ENCODE measurements around the gene LDB3. TPM values are rescaled to one million over a fixed set of nuclear protein-coding genes. Genes with fewer than 3 reads are reported as not detected.

LDB3 gene
- total and polyA plus RNA-seq, 2 of the 4 experiments (the other 2 are of a cell fraction) = 0.36 to 2.6 TPM

- in situ Hi-C loops (cut with MboI; ENCODE audit: low sequenced_read_pairs) (no loop called here), dilution Hi-C loops (cut with HindIII; ENCODE audit: low sequenced_read_pairs, unreplicated experiment) (no loop called here), intact Hi-C loops (cut with micrococcal nuclease) (no loop called here)
- Histone ChIP-seq H2BK5ac (ENCODE audit: low read depth, low read length, poor library complexity, severe bottlenecking) (no peak overlapping the region), H3K27me3 (ENCODE audit: control insufficient read depth, insufficient read depth, low read length) (no peaks in the 10 kb centered on the region), H3K9me1 (ENCODE audit: insufficient read depth, low read length) (peaks cover 7% of the 10 kb centered on the region; the same call in 1 of the 2 replicates), H3K79me1 (ENCODE audit: low read depth in 1 of 2, low read length in 2 of 2) (no peaks in the 10 kb centered on the region), H4K8ac (ENCODE audit: low read depth in 2 of 2, low read length in 2 of 2) (no peak overlapping the region), H3K14ac (replicated peaks; ENCODE audit: low read depth, low read length) (no peak overlapping the region), H2BK20ac (ENCODE audit: low read depth, low read length) (no peak overlapping the region), H4K20me1 (ENCODE audit: insufficient read depth, low read length) (no peaks in the 10 kb centered on the region), H2AK9ac (replicated peaks; ENCODE audit: low read depth, low read length, poor library complexity) (no peak overlapping the region), H3K4me3 (ENCODE audit: insufficient read depth, low read depth, low read length) (no peak overlapping the region), H3K4me1 (ENCODE audit: control insufficient read depth, insufficient read depth, low read length) (no peaks in the 10 kb centered on the region; the same call in 1 of the 2 replicates), H3K9me3 (ENCODE audit: control insufficient read depth, insufficient read depth, low read length) (no peaks in the 10 kb centered on the region), H3K9ac (ENCODE audit: low read depth, low read length) (no peak overlapping the region), H2AK5ac (ENCODE audit: low read depth, low read length) (no peak overlapping the region), H3K18ac (ENCODE audit: low read depth, low read length) (no peak overlapping the region), H4K91ac (ENCODE audit: insufficient read depth, low read depth, low read length) (no peak overlapping the region), H3K4ac (ENCODE audit: low read depth, low read length) (no peak overlapping the region), H3K23ac (ENCODE audit: low read depth, low read length) (no peak overlapping the region), H4K5ac (ENCODE audit: low read depth, low read length) (no peak overlapping the region), H2BK120ac (ENCODE audit: low read depth, low read length) (no peak overlapping the region), H2BK15ac (ENCODE audit: low read depth, low read length) (no peak overlapping the region), H3K27ac (ENCODE audit: insufficient read depth, low read length) (no peak overlapping the region), H3K36me3 (ENCODE audit: control insufficient read depth, insufficient read depth, low read length) (no peaks in the 10 kb centered on the region), H3K56ac (ENCODE audit: extremely low read depth, insufficient read depth, low read length) (no peak overlapping the region), H2AFZ (replicated peaks; ENCODE audit: low read length, poor library complexity) (no peak overlapping the region), H3K4me2 (ENCODE audit: low read depth, low read length) (no peak overlapping the region)
- BruUV-seq (replicated peaks) = no TSS peak
- ChIA-PET CTCF (interaction anchor here (0.6 kb wide), 1 partner anchor 327 kb away, joined by 3 read pairs; no protein-coding TSS in a partner anchor), POLR2A (ENCODE audit: unreplicated experiment) (no interaction called here)
- WGBS, 2 experiments (ENCODE audit: extremely low coverage in 2 of 2, insufficient read length in 1 of 2) = 80% methylated on average over 1 of the region's 1 CpG; no CpG with 5 or more reads in 1 of the 2 experiments
- no peak for DNase-seq
- no peak for ATAC-seq (ENCODE audit: low read depth)
- TF ChIP-seq SMC3 (IDR thresholded peaks at IDR 0.05; ENCODE audit: low read depth, low read length) = no peak
- TF ChIP-seq CHD1 (IDR thresholded peaks at IDR 0.05; ENCODE audit: low read depth, low read length) = no peak
- no peak for TF ChIP-seq MAFK (IDR thresholded peaks at IDR 0.05; ENCODE audit: low read depth, low read length)
- TF ChIP-seq POLR2A (IDR thresholded peaks at IDR 0.05; ENCODE audit: low read depth, low read length) = no peak
- TF ChIP-seq MXI1 (IDR thresholded peaks at IDR 0.05; ENCODE audit: borderline replicate concordance, low read depth, low read length) = no peak
- no peak for TF ChIP-seq CEBPB (IDR thresholded peaks at IDR 0.05; ENCODE audit: low read depth, low read length)
- TF ChIP-seq RFX5 (IDR thresholded peaks at IDR 0.05; ENCODE audit: low read depth, low read length) = no peak
- TF ChIP-seq ELK1 (IDR thresholded peaks at IDR 0.05; ENCODE audit: borderline replicate concordance, low read depth, low read length) = no peak
- no peak for TF ChIP-seq NFE2L2 (IDR thresholded peaks at IDR 0.05; ENCODE audit: low read depth, low read length)
- TF ChIP-seq RAD21 (IDR thresholded peaks at IDR 0.05; ENCODE audit: low read length) = no peak
- TF ChIP-seq, protein P1, sequence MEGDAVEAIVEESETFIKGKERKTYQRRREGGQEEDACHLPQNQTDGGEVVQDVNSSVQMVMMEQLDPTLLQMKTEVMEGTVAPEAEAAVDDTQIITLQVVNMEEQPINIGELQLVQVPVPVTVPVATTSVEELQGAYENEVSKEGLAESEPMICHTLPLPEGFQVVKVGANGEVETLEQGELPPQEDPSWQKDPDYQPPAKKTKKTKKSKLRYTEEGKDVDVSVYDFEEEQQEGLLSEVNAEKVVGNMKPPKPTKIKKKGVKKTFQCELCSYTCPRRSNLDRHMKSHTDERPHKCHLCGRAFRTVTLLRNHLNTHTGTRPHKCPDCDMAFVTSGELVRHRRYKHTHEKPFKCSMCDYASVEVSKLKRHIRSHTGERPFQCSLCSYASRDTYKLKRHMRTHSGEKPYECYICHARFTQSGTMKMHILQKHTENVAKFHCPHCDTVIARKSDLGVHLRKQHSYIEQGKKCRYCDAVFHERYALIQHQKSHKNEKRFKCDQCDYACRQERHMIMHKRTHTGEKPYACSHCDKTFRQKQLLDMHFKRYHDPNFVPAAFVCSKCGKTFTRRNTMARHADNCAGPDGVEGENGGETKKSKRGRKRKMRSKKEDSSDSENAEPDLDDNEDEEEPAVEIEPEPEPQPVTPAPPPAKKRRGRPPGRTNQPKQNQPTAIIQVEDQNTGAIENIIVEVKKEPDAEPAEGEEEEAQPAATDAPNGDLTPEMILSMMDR (conservative IDR thresholded peaks at IDR 0.05; ENCODE audit: low read depth, low read length) = no peak
- TF ChIP-seq MAZ (IDR thresholded peaks at IDR 0.05; ENCODE audit: borderline replicate concordance, low read depth, low read length) = no peak
- no peak for TF ChIP-seq FOS (IDR thresholded peaks at IDR 0.05; ENCODE audit: low read depth, low read length)
- TF ChIP-seq BHLHE40 (IDR thresholded peaks at IDR 0.05; ENCODE audit: low read depth, low read length) = no peak
- TF ChIP-seq, protein P2, sequence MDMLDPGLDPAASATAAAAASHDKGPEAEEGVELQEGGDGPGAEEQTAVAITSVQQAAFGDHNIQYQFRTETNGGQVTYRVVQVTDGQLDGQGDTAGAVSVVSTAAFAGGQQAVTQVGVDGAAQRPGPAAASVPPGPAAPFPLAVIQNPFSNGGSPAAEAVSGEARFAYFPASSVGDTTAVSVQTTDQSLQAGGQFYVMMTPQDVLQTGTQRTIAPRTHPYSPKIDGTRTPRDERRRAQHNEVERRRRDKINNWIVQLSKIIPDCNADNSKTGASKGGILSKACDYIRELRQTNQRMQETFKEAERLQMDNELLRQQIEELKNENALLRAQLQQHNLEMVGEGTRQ (IDR thresholded peaks at IDR 0.05; ENCODE audit: low read depth, low read length) = no peak
- TF ChIP-seq RCOR1 (IDR thresholded peaks at IDR 0.05; ENCODE audit: insufficient replicate concordance, low read length) = no peak
Observed at GRCh38 chr10:86729677-86730076, 61.4 kb downstream of the LDB3 start.

All from IMR-90 (cell line).